Thyroid gland (tissue), 4 donors: ENCODE data around the gene CLEC4C.

Experiments
- CTCF ChIP-seq, 6 experiments: fragments of 200-600 bp in 3 of 6; fragments of 450-650 bp in 3 of 6; sonication (generic) in 3 of 6; IDR thresholded peaks; one replicate each; pipeline ENCODE4 v1.5.1; 2016 to 2019; ENCODE audit warnings: antibody characterized with exemption in 6 of 6, mild to moderate bottlenecking in 2 of 6, inconsistent platforms in 1 of 6, moderate library complexity in 1 of 6
- POLR2A ChIP-seq, 2 donors: fragments of 450-650 bp; IDR thresholded peaks; one replicate each; pipeline ENCODE4 v1.6.1; 2017; ENCODE audit warnings: antibody characterized with exemption in 2 of 2, mild to moderate bottlenecking in 2 of 2, moderate library complexity in 1 of 2

DNA sequence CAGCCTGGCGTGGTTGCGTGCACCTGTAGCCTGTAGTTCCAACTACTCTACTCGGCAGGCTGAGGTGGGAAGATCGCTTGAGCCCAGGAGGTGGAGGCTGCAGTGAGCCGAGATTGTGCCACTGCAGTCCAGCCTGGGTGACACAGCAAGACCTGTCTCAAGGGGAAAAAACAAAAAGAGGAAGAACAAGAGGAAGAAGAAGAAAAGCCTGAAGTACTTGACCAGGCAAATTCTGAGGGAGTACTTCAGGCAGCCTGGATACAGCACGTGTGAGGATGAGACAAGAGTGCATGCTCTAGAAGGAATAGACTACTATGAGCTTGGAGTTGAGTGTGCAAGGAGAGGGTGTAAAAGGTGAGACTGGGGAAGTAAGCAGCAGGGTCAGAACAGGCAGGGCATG is 53.4 kb downstream of the CLEC4C start:
- TF ChIP-seq POLR2A (IDR thresholded peaks at IDR 0.05) (no peak), CTCF (IDR thresholded peaks at IDR 0.05) (no peak)
